SK-N-MC (cell line): Measurements from ENCODE around the gene PCBP3.

ENCODE experiments used
- EZH2 ChIP-seq: fragments of 200-600 bp; sonication (generic); IDR thresholded peaks from one replicate; pipeline ENCODE4 v1.6.1; 2017; ENCODE audit warnings: antibody characterized with exemption
- FOXP2 ChIP-seq: optimal IDR thresholded peaks from 2 replicates; pipeline ENCODE3; 2011; ENCODE audit warnings: mild to moderate bottlenecking, moderate library complexity; ENCODE audit not compliant: insufficient read depth; ENCODE audit errors: extremely low read length, control extremely low read depth
- POLR2AphosphoS5 ChIP-seq: IDR thresholded peaks from 2 replicates; pipeline ENCODE4 v1.6.1; 2012; ENCODE audit warnings: mild to moderate bottlenecking, low read depth, low read length, borderline replicate concordance

- TF ChIP-seq EZH2 (no peak), POLR2AphosphoS5 (no peak), FOXP2 (no peak)
Observed at GRCh38 chr21:45763506-45763905, 120.0 kb downstream of the PCBP3 start.
